Omental fat pad (tissue), 4 donors: ENCODE results near the gene TPD52L1. TPM values are rescaled to one million over a fixed set of nuclear protein-coding genes. Genes with fewer than 3 reads are reported as not detected.

ENCODE experiments used
- ATAC-seq: fragments of 150-250 bp; one replicate; pipeline ENCODE4 v1.9.1; 2016; ENCODE audit warnings: mild to moderate bottlenecking, moderate library complexity; ENCODE audit not compliant: low FRiP score
- DNase-seq: peaks from one replicate; pipeline ENCODE4 v3.0.0-alpha.2; 2019; ENCODE audit warnings: low spot score
- total RNA-seq, 4 donors: library from RNA; depleted of rRNA; stranded (reverse); fragments of >200 nt; gene quantifications; one replicate each; pipeline ENCODE4 v1.1.0, GENCODE V29; 2016
- TF ChIP-seq, protein P1 (sequence below), 3 donors: fragments of 450-650 bp; IDR thresholded peaks; one replicate each; pipeline ENCODE4 v1.5.1; 2016 to 2017; ENCODE audit warnings: antibody characterized with exemption in 3 of 3, mild to moderate bottlenecking in 3 of 3, moderate library complexity in 2 of 3

TPD52L1 gene
- total RNA-seq, 4 donors from 2014 or later: 59.1 to 150 (median 68.4) TPM

DNA sequence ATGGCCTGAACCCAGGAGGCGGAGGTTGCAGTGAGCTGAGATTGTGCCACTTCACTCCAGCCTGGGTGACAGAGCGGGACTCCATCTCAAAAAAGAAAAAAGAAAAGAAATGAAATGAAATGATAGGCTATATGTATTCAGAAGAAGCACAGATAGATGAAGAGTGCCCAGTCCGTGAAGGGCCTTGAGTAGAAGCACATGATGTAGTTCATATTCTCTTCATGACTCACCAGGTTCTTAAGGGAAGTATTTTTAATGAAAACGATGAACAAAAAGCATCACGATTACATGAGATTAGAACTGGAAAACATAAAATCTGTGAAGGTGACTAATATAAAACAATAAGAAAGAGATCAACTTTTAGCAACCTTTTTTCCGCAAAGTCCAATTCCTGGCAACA lies 29.8 kb downstream of the TPD52L1 start:
- no peak for ATAC-seq
- TF ChIP-seq, protein P1, sequence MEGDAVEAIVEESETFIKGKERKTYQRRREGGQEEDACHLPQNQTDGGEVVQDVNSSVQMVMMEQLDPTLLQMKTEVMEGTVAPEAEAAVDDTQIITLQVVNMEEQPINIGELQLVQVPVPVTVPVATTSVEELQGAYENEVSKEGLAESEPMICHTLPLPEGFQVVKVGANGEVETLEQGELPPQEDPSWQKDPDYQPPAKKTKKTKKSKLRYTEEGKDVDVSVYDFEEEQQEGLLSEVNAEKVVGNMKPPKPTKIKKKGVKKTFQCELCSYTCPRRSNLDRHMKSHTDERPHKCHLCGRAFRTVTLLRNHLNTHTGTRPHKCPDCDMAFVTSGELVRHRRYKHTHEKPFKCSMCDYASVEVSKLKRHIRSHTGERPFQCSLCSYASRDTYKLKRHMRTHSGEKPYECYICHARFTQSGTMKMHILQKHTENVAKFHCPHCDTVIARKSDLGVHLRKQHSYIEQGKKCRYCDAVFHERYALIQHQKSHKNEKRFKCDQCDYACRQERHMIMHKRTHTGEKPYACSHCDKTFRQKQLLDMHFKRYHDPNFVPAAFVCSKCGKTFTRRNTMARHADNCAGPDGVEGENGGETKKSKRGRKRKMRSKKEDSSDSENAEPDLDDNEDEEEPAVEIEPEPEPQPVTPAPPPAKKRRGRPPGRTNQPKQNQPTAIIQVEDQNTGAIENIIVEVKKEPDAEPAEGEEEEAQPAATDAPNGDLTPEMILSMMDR (IDR thresholded peaks at IDR 0.05): no peak

DNA sequence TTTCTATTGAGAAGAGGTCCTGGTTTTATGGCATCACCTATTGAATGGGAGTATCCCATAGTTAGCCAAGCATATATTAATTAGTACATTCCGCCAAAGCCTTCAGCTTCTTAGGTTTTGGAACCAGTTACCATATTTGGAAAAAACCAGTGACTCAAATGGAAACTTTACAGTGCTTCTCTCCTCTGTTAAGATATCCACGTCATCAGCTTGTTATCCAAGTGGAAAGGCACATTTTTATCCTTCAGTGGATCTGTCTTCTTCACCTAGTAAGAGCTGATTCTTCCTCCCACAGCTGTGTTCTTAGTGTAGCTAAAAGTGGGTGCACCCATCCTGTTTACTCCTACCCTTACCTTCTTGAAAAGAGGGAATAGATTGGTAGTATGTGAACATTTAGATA lies 34.5 kb downstream of the TPD52L1 start:
- TF ChIP-seq, protein P1 (IDR thresholded peaks at IDR 0.05): no peak
- DNase-seq (no peak), ATAC-seq (peak; percentile 37)

More for the DNA sequence above, 29.8 kb downstream of the TPD52L1 start:
- DNase-seq: no peak

- no peak for DNase-seq
- ATAC-seq: no peak
- TF ChIP-seq, protein P1 (IDR thresholded peaks at IDR 0.05): no peak
Observed at GRCh38 chr6:125188594-125189203, 35.1 kb downstream of the TPD52L1 start.

DNA sequence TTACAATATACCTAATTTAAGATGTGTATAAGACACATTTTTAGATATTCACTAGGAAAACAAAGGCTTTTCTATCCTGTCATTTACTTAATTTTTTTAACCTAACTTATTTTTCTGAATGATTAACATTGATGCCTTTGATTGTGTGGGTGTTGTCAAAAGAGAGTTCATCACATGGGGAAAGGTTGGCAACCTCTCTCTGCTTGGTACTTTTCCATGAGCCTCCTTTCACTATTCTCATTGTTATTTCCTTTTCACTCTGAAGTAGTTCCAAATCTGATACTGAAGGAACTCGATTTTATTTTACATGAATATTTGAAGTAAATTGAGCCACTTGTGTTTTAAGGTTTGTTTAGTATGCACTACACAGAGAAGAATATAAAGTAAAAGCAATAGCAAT lies 35.9 kb downstream of the TPD52L1 start:
- TF ChIP-seq, protein P1 (IDR thresholded peaks at IDR 0.05): no peak
- no peak for DNase-seq
- ATAC-seq: no peak

DNA sequence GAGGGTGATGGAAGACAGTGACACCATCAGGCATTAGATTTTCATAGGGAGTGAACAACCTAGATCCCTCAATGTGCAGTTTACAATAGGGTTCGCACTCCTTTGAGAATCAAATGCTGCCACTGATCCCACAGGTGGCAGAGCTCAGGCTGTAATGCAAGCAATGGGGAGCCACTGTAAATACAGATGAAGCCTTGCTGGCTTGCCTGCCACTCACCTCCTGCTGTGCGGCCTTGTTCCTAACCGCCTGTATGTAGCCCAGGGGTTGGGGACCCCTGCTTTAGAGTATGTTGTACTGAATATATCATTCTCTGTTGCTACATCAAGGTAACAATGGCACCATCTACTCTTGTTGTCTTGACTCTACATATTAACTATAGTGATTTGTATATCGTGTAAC lies 37.1 kb downstream of the TPD52L1 start:
- ATAC-seq: no peak

GRCh38 chr6:125191916-125192609 lies 38.5 kb downstream of the TPD52L1 start:
- DNase-seq: peak; percentile 30
- TF ChIP-seq, protein P1 (IDR thresholded peaks at IDR 0.05): peak in 1 of 3 donors; percentile 31
- ATAC-seq: peak; percentile 46

More for the DNA sequence above, 37.1 kb downstream of the TPD52L1 start:
- DNase-seq: no peak
- TF ChIP-seq, protein P1 (IDR thresholded peaks at IDR 0.05): no peak

- no peak for DNase-seq
- TF ChIP-seq, protein P1 (IDR thresholded peaks at IDR 0.05): no peak
- ATAC-seq: no peak
Observed at GRCh38 chr6:125192610-125192930, 39.0 kb downstream of the TPD52L1 start.
